GM19372 (cell line): ENCODE measurements around the gene ECM2.

Experiments
- ATAC-seq: cut with Tn5 transposase; IDR thresholded peaks from one replicate; pipeline ENCODE4 v1.9.1; 2021; ENCODE audit warnings: mild to moderate bottlenecking, low read depth, moderate library complexity; ENCODE audit not compliant: unreplicated experiment

ECM2 gene

GRCh38 chr9:92474587-92474986, 61.2 kb downstream of the ECM2 start:
- ATAC-seq = no peak

- ATAC-seq = no peak
These were observed 67.6 kb downstream of the ECM2 start for GRCh38 chr9:92468206-92468605.

GRCh38 chr9:92467511-92467910, 68.3 kb downstream of the ECM2 start:
- no peak for ATAC-seq

GRCh38 chr9:92467041-92467440, 68.7 kb downstream of the ECM2 start:
- no peak for ATAC-seq

GRCh38 chr9:92463984-92464383, 71.8 kb downstream of the ECM2 start:
- no peak for ATAC-seq

- ATAC-seq = no peak
These were observed 72.4 kb downstream of the ECM2 start for GRCh38 chr9:92463387-92463786.

GRCh38 chr9:92457576-92457975, 78.2 kb downstream of the ECM2 start:
- ATAC-seq = no peak

- ATAC-seq = no peak
These were observed 80.6 kb downstream of the ECM2 start for GRCh38 chr9:92455217-92455616.

GRCh38 chr9:92446536-92446935, 89.3 kb downstream of the ECM2 start:
- ATAC-seq = no peak
